GM12878 (cell line): ENCODE data around the gene XPO6. TPM values are rescaled to one million over a fixed set of nuclear protein-coding genes. Genes with fewer than 3 reads are reported as not detected.

Experiments used
- ATAC-seq: fragments of 200-7000 bp; cut with Tn5 transposase; 3 replicates; pipeline ENCODE4 v1.9.1; 2020; ENCODE audit warnings: mild to moderate bottlenecking, moderate library complexity
- BruUV-seq: library from RNA; stranded (reverse); fragments of 400-500 nt; replicated peaks from 2 replicates; lab custom pipeline; 2021; lab: Mats Ljungman, UMichigan
- CTCF ChIA-PET: fragments of 300-600 bp; sonication (Branson Sonifier 250); formaldehyde crosslinking; extraction: SDS; loops from one replicate; lab custom pipeline; 2021; ENCODE audit warnings: inconsistent platforms; lab: Yijun Ruan, JAX
- POLR2A ChIA-PET: fragments of 350-600 bp; formaldehyde crosslinking; extraction: SDS; loops from one replicate; lab custom pipeline; 2021; ENCODE audit warnings: inconsistent platforms; lab: Charles Lee
- RAD21 ChIA-PET: fragments of 300-600 bp; sonication (Branson Sonifier 250); formaldehyde crosslinking; loops from one replicate; lab custom pipeline; 2023; ENCODE audit warnings: antibody characterized with exemption; ENCODE audit not compliant: unreplicated experiment; lab: Charles Lee
- SMC1A ChIA-PET: fragments of 300-600 bp; sonication (Branson Sonifier 250); formaldehyde crosslinking; loops from one replicate; lab custom pipeline; 2023; ENCODE audit not compliant: unreplicated experiment, uncharacterized antibody; lab: Charles Lee
- DNase-seq: peaks from one replicate; pipeline ENCODE4 v3.0.0-alpha.2; 2011; ENCODE audit warnings: low read depth, low spot score
- FAIRE-seq: peaks from 3 replicates; lab custom pipeline; 2011; peaks lifted over from hg19 to GRCh38; lab: Jason Lieb, UNC
- H2AFZ ChIP-seq: 2 replicates; pipeline ENCODE4 v1.6.0; 2011; ENCODE audit warnings: low read depth, low read length, control low read depth; ENCODE audit not compliant: control insufficient read depth
- H3K27ac ChIP-seq: 2 replicates; pipeline ENCODE4 v1.5.1; 2011; ENCODE audit warnings: control low read depth; ENCODE audit not compliant: control insufficient read depth, insufficient read depth
- H3K27me3 ChIP-seq, 2 experiments: replicated peaks in 1 of 2; 2 replicates each; pipeline versions ENCODE4 v1.6.0 to v1.6.1; 2011; ENCODE audit warnings: low read length in 1 of 2; ENCODE audit not compliant: control insufficient read depth in 2 of 2, insufficient read depth in 2 of 2
- H3K36me3 ChIP-seq, 2 experiments: 2 replicates each; pipeline ENCODE4 v1.5.1; 2011; ENCODE audit warnings: low read length in 1 of 2; ENCODE audit not compliant: control insufficient read depth in 2 of 2, insufficient read depth in 2 of 2
- H3K4me1 ChIP-seq: 2 replicates; pipeline ENCODE4 v1.6.1; 2011; ENCODE audit warnings: mild to moderate bottlenecking, low read length, moderate library complexity, mixed read lengths; ENCODE audit not compliant: control insufficient read depth, insufficient read depth
- H3K4me2 ChIP-seq: 2 replicates; pipeline ENCODE4 v1.6.0; 2011; ENCODE audit warnings: control low read depth; ENCODE audit not compliant: control insufficient read depth, insufficient read depth
- H3K4me3 ChIP-seq: fragments of 200-600 bp; sonication (generic); 2 replicates; pipeline ENCODE4 v1.5.1; 2016
- H3K79me2 ChIP-seq: 2 replicates; pipeline ENCODE4 v1.6.0; 2011; ENCODE audit warnings: low read length; ENCODE audit not compliant: control insufficient read depth, insufficient read depth
- H3K9ac ChIP-seq: 2 replicates; pipeline ENCODE4 v1.8.0; 2011; ENCODE audit warnings: low read length, control low read depth, mixed read lengths; ENCODE audit not compliant: control insufficient read depth, insufficient read depth
- H3K9me3 ChIP-seq: replicated peaks from 3 replicates; pipeline ENCODE4 v1.5.1; 2011; ENCODE audit warnings: mild to moderate bottlenecking, low read length; ENCODE audit not compliant: control insufficient read depth, insufficient read depth
- H4K20me1 ChIP-seq: 2 replicates; pipeline ENCODE4 v1.6.0; 2011; ENCODE audit not compliant: control insufficient read depth, insufficient read depth
- REST ChIP-seq: IDR thresholded peaks from 2 replicates; pipeline ENCODE4 v1.6.1; 2012; ENCODE audit warnings: mild to moderate bottlenecking, low read depth, low read length
- USF2 ChIP-seq: IDR thresholded peaks from 2 replicates; pipeline ENCODE4 v1.6.1; 2011; ENCODE audit warnings: low read depth, low read length, improper control_type of control experiment, borderline replicate concordance
- WGBS: methylation state at CpG from one replicate; pipeline ENCODE4 v1.1.6; 2016; ENCODE audit warnings: low lambda C conversion rate; ENCODE audit not compliant: insufficient replicate concordance, insufficient coverage; ENCODE audit errors: missing lambda C conversion rate; 5-methylcytosine and 5-hydroxymethylcytosine counted together
- in situ Hi-C: fragments of 300-500 bp; cut with MboI; formaldehyde crosslinking; loops from 9 replicates; pipeline ENCODE4 v1.14.3; 2018; ENCODE audit warnings: mixed read lengths
- intact Hi-C: fragments of 100-400 bp; cut with micrococcal nuclease; formaldehyde crosslinking; loops from one replicate; pipeline ENCODE4 v1.14.2; 2022; ENCODE audit not compliant: unreplicated experiment
- polyA plus RNA-seq, 11 experiments: library from polyadenylated mRNA; depleted of rRNA in 4 of 11; unstranded in 6 of 11; stranded (reverse) in 5 of 11; fragments of >200 nt; fragmentation: Nextera tagmentation in 4 of 11; fragmentation: Illumina TruSeq in 1 of 11; extraction: Ambion mirVana in 4 of 11; extraction: Trizol in 1 of 11; gene quantifications; 1 replicate in 1 of 11; 2 replicates in 10 of 11; pipeline versions ENCODE4 v1.2.1 to v1.2.3, GENCODE V29; 2011 to 2016; ENCODE audit warnings: inconsistent platforms in 2 of 11, missing spikeins in 2 of 11, low read depth in 1 of 11
- total RNA-seq, 4 experiments: library from RNA; depleted of rRNA in 3 of 4; stranded (reverse); fragments of >200 nt in 3 of 4; fragmentation: Illumina TruSeq in 1 of 4; extraction: Trizol in 1 of 4; gene quantifications; 2 replicates each; pipeline versions ENCODE4 v1.2.1 to v1.2.3, GENCODE V29; 2013 to 2021

XPO6 gene
- total and polyA plus RNA-seq, 10 of the 15 experiments (the other 5 are each of a cell fraction or from before 2014, with no cell fraction given) = 9.9 to 246 (median 110) TPM

- Histone ChIP-seq H2AFZ (no peak overlapping the region), H4K20me1 (no peaks in the 10 kb centered on the region), H3K4me3 (no peak overlapping the region), H3K4me2 (no peak overlapping the region), H3K27ac (no peak overlapping the region), H3K4me1 (no peaks in the 10 kb centered on the region), H3K36me3 (no peaks in the 10 kb centered on the region), H3K9me3 (no peaks in the 10 kb centered on the region), H3K9ac (no peak overlapping the region)
- in situ Hi-C loops = no loop called here
- ATAC-seq (peak; percentile 44), FAIRE-seq (no peak), DNase-seq (no peak)
- RAD21 ChIA-PET = no interaction called here
- intact Hi-C loops = no loop called here
- TF ChIP-seq REST = peak; percentile 67
- no peak for TF ChIP-seq USF2
- TF ChIP-seq, all 136 proteins: peak for 1
- SMC1A ChIA-PET = no interaction called here
- no peaks in the 10 kb centered on the region for H3K79me2 ChIP-seq
- BruUV-seq = no TSS peak
- CTCF ChIA-PET = interaction anchor here (0.6 kb wide), 1 partner anchor 130 kb away, joined by 3 read pairs; no protein-coding TSS in a partner anchor
- H3K27me3 ChIP-seq = no peaks in the 10 kb centered on the region
- WGBS = 85% methylated on average over 7 of the region's 7 CpGs
- POLR2A ChIA-PET = interaction anchor here (0.5 to 0.7 kb wide), 2 partner anchors 131 to 447 kb away, joined by 4 to 6 read pairs; no protein-coding TSS in a partner anchor
Observed at GRCh38 chr16:28087675-28088300, 124.0 kb downstream of the XPO6 start.
